Pons (tissue), 1 donor: ENCODE data around the gene PKP1.

ENCODE experiments used
- DNase-seq: peaks from one replicate; pipeline ENCODE4 v3.0.0-alpha.2; 2016; ENCODE audit warnings: low spot score

Gene PKP1

DNA sequence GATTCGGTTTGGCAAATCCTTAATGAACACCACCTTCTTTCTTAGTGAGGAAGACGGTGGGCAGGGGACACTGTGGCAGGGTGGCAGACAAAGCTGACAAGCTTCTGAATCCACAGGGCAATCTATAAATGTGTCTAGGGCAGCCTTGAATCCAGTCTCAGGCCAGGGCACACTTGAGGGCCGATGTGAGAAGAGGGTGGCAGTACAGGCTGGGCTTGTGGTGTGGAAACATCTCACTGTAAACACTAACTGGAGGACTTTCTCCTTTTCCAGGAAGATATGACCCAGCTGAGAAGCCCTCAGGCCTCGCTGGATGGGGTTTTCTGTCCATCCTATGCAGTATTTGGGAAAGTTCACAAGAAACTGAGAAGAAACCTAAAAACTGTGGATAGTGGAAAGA, 46.5 kb downstream of the PKP1 start:
- no peak for DNase-seq

DNA sequence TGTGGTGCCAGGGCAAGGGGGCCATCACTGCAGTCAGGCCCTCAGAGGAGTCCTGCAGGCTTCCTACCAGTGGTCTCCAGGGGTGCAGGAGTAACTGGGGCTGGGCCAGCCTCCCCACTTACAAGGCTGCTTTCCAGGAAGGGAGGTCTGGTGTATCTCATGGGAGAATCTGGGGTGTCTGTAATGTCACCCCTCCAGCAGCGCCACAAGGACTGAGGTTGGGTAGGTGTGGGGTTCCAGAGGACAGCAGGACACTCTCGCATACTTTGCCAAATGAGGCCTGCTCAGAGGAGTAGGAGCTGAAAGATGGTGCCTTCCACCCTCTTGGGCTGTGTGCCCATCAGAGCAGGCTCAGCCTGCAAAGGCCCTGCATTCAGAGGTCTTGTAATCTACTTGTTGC, 47.2 kb downstream of the PKP1 start:
- no peak for DNase-seq

DNA sequence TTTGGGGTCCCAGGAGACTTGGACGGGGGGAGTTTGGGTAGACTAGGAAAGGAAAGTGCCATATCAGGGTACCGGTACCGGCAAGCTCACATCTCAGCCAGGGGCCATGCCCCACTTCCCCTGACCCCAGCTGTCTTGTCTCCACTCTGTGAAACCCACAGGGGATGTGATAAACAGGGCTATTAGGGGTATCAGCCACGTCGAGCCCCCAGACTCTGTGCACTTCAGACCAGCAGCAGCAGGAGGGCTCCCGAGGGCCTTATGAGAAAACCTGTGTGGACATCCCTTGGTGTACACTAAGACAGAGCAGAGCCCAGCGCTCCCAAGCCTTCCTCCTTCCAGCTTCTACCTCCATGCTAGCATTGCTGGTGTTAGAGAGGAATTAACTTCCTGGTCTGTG, 47.9 kb downstream of the PKP1 start:
- no peak for DNase-seq

DNA sequence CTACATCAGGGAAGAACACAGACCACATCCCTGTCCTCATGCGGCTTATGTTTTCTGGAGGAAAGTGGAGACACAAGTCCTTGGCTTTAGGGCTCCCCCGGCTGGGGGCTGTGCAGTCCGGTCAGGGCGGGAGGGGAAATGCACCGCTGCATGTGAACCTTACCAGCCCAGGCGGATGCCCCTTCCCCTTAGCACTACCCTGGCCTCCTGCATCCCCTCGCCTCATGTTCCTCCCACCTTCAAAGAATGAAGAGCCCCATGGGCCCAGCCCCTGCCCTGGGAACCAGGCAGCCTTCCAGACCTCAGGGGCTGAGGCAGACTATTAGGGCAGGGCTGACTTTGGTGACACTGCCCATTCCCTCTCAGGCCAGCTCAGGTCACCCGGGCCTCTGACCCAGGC, 48.7 kb downstream of the PKP1 start:
- DNase-seq = no peak

DNA sequence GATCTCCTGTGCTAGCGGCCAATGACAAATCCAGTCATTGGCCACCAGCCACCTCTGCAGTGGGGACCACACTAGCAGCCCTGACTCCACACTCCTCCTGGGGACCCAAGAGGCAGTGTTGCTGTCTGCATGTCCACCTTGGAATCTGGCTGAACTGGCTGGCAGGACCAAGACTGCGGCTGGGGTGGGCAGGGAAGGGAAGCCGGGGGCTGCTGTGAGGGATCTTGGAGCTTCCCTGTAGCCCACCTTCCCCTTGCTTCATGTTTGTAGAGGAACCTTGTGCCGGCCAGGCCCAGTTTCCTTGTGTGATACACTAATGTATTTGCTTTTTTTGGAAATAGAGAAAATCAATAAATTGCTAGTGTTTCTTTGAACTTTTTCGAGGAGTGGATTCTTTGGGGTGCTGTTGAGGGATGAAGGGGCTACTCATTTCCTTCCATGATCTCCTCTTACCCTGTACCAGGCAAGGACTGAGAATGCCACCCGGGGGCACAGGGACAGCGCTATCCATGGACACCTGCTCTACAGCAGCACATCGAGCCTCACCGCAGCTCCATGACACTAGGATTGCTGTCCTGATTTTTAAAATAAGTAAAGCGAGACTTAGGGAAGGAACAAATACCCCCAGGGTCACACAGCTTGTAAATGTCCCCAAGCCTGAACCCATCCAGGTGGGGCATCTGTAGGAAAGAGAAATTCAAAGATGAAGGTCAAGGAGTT, 49.5 kb downstream of the PKP1 start:
- DNase-seq = no peak

DNA sequence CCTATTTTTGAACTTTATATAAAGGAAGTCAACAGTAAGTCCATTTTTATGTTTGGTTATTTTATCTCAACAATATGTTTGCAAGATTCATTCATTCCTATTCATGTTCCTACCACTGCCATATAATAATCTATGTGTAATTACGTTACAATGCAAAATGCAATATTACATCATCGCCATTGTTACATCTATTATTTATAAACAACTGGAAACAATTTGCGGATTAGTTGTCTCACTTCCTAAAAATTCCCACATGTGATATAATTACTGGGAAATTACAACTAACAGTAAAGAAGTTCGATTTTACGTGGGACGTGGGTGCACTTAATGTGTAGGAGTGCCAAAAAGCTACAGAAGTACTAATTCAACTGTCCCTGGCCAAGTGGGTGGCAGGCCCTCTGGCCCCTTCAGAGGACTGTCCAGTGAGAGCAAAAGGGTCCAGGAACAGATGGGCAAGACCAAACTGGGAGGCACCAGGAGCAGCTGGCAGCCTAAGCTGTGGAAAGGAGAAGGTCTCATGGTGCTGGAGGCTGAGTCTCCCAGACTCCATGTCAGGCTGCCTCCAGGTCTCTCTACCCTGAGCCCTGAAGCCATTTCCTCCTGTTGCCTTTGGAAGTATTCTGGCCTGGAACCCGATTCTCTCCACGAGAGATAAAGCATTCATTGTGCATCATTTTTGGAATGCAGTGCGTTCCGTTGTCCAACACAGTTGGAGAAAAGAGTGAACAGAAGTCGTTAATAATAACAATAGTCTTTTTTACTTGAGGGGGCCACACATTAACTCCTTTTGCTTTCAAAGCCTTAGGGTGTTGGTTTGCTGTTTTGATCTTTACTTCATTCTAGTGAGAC, 51.2 kb downstream of the PKP1 start:
- peak; percentile 28 for DNase-seq

DNA sequence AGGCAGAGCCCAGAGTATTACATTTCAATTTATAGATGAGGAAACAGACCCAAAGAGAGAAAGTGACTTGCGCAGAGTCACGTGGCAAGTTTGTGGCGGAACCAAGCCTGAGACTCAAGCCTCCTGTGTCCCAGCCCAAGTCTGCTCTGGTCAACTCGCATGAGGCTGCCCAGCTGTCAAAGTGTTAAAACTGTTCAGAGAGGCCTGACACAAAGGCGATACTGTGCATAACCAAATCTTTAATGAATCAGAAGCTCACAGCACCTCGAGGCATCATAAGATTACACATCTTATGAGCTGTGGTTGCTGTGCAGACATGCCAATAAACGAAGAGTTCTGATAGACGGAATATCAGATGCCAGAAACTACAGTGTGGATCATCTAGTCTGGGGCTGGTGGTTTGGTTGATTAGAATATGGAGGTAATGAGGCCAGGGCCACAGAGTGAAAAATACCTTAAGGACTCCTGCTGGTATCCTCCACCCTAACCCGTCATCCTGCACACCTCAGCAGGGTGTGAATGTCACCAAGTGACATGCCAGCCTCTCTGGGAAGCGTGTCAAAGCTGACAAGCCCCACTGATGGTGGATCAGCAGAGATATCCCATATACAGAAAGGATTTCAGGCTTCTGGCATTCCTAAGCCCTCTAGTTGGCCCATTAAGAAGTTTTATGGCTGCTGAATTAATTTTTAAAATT, 52.0 kb downstream of the PKP1 start:
- no peak for DNase-seq

DNA sequence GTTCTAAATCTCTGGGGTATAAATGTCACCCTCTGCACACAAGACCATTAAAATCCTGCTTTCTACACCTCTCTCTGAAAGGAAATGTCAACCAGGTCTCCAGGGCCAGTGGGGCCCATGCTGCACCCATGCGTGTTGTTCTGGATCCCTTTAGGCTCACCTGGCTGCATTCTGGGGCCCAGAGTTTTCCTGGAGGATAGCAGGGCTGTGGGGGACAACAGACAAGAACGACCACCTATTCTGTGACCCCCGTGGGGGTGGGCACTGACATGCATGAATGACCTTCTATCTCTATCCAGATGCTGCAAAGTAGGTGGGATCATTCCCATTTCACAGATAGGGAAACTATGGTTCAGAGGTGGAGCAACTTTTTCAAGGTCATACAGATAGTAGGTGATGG, 52.6 kb downstream of the PKP1 start:
- no peak for DNase-seq

DNA sequence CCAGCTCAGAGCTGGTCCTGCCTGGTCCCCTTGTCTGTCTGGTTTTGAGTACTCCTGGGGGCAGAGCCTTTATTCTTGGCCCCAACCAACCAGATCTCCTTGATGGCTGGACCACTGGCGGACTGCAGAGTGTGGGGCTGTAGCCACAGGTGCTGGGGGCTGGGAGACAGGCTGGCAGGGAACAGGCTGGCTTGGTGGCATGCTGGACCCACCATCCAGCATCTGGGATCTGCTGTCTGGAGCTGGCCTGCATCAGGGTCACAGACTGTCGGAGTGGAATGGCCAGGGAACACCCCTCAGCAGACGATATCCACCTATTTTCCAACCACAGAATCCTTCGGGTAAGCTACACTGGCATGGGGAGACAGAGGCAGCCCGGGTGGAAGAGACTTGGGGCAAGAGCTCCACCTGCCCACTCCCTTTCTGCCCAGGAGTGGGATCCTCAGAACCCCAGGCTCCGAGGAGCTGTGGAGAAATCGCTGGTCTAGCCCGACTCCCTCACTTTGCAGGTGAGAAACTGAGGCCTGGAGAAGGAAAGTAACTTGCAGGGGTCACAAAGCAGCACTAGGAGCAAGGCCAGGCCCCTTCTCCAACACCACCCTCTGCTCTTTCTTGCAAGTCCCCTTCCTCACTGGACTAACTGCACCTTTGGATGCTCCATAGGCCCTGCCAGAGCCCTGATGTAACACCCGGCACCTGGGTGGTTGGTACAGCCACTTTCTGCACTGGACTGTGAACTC, 53.6 kb downstream of the PKP1 start:
- no peak for DNase-seq

DNA sequence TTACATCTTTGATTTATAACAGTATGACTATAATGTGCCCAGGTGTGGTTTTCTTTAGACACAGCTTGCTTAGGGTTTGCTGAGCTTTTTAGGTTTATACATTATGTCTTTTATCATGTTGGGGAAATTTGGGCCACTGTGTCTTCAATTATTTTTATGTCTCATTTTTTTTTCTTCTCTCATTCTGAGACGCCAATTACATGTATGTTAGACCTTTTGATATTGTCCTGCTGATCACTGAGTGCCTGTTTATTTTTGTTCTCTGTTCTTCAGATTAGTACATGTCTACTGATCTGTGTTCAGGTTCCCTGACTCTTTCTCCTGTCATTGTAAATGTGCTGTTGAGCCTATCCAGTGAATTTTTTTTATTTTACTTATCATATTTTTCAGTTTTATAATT, 58.1 kb downstream of the PKP1 start:
- DNase-seq = no peak

DNA sequence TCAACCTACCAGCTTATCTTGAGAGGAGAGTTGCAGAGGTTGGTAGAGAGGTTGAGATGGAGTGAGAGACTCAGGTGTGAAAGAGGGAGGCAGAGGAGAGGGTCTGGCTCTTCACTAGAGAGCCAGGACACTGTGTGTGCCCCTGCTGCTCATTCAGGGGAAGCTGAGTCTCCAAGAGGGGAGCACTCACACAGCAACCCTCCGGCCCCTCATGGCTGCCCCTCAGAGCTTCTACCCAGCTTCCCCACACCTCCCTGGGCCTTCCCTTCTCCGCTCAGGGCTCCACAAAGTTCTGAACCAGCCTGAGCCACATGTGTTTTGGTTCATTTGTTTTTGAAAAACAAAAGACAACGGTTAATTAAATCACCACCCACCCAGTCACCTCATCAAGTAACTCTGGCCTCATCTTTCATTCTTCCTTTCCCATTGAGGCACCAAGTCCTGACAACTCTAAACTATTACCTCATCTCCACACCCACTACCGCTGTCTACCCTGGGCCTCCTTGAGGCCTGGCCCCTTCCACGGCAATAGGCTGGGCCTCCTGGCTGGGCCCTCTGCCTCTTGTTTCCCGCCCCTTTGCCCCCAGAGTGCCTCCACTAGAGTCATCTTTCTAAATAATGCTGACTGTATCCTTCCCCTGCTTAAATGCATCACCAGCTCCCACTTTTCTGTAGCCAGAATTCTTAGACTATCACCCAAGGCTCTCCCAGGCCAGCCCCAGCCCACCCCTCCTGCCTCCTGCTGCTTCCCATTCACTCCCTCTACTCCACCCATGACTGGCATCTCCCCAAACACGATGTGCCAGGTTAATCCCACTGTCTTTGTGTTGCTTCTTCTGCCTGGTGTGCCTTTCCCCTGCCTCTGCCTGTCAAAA, 61.1 kb downstream of the PKP1 start:
- no peak for DNase-seq

DNA sequence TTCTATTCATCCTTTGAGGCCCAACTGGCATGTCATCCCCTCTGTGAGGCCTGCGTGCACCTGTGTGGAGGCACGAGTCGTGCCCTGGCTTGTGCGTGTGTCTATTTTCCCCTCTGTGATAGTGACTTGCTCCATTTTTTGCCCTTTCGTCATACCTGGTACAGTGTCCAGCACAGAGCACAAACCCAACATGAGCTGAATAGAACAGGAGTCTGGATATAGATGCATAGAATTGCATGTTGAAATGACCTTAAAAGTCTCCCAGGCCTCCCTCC, 61.7 kb downstream of the PKP1 start:
- no peak for DNase-seq

DNA sequence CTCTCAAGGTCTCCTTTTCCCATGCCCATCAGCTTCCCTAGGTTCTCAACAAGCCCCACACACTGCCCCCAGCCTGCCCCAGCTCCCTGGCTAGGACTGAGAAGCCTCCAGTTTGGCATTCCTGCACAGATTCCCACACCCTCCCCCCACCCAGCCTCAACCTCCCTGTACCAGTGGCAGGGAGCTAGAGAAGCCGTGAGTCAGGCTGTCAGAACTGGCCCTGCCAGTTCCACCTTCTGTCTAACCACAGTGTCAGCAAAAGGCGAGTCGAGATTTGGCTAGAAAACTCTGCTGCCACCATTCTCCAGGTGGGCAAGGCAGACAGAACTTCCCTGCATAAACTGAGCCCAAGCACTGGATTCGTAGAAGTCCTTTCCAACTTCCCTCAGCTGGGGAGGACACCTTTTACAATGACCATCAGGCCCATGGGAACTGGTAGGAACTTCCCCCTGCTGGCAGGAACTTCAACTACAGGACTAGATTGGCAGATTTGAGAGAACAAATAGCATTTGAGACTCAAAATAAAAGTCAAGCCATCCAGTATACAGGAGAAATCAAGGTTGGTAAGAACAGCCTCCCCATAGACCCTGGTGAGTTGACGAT, 63.1 kb downstream of the PKP1 start:
- peak; percentile 39 for DNase-seq

DNA sequence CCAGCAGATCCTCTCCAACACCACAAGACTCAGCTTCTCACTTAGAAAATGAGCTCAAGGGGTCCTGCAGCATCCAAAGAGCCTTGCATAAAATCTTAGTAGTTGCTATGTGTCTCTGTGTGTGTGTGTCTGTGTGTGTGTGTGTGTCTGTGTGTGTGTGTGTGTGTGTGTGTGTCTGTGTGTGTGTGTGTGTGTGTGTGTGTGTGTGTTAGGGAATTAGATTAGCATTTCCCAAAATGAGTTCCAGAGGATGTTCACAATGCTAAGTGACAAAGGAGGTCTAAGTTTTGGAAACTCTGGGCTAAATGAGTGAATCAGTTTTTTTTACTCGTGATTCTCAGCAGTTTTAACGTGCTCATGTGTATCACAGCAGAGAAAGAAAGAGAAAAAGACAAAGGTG, 63.7 kb downstream of the PKP1 start:
- no peak for DNase-seq

DNA sequence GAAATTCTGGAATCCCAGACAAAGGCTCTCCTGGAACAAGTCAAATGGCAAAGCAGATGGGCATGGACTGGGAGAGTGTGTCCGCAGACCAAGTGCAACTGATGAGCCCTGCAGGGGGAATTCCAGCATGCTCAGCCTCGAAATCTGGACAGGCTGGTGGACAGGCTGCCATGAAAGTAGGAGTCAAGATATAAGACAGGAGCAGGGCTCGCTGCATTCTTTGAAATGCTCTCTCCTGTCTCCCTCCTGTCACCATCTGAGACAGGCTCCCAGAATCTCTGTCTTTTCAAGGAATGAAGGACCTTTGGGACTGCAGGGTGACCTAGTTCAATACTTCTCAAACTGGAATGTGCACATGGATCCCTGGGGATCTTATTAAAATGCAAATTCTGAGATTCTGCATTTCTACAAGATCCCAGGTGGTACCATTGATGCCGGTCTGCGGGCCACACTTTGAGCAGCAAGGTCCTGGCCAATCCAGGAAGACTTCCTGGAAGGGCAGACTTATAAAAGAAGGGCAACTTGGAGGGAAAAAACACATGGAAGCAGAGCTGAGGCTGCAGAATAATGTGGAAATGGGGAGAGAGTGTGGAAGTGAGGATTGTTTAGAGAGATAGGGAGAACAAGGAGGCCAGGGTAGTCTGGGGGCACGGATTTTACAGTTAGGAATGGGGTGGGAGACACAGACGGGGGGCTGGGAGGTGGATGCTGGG, 64.3 kb downstream of the PKP1 start:
- no peak for DNase-seq

DNA sequence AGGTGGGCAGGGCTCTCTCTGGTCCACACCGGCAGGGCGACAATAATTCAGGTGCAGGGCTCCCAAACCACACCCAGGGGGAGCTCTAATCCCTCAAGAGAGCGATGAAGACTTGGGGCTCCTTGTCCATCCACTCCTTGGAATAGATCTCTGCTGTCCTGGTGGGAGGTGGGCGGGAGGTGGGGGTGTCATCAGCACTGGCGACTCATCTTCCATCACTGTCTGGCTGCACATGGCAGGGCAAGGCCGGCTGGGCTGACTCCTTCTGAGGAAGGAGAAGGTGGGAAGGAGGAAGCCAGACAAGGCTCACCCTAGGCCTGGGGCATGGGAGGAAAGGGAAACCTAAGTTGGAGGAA, 64.9 kb downstream of the PKP1 start:
- no peak for DNase-seq

DNA sequence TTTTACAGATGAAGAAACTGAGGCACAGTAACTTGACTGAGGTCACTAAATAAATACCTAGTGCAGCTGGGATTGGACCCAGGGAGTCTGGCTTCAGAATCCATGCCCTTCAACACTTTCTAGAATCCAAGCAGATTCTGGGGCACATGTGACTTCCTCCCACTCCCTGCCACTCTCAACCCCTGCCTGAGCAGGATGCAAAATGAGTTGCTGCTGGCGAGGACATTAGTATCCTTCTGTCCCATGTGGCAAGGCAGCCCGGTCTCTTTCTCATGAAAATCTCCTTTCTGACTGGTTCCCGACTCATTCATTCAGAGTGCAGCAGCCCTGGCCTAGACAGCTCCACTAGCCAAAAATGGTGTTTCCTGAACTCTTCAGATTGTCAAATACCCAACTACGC, 65.8 kb downstream of the PKP1 start:
- peak; percentile 12 for DNase-seq

DNA sequence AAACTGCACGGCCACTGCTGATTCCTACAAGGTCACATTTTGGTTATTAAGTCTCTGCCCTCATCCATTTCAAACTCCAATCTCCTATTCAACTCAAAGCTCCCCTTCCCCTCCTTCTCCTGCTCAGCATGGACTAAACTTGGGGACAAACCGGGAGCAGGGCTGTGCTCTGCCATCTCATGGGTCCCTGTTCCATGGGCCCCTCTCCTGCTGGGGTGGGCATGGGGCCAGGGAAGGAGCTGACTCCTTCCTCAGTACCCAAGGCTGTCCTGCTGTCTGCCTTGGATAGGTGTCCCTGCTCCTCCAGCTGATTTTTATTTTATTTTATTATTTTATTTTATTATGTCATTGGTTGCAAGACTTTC, 67.0 kb downstream of the PKP1 start:
- no peak for DNase-seq

DNA sequence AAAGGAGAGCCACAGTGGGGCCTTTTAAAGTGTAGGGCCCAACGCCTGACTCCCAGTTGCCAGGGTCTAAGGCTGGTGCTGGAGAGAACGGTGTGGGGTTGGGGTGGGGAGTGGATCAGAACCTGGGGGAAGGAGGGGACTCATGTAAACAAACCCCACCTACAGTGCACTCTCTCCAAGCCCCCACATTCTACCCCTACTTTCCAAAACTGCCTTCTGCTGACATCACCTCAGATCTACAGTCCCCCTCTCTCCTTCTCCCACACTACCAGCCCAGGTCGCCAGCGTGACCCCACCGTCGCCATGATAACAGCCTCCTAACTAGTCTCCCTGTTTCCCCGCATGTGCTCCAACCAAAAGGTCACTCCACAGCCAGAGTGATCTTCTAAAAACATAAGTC, 67.6 kb downstream of the PKP1 start:
- no peak for DNase-seq

DNA sequence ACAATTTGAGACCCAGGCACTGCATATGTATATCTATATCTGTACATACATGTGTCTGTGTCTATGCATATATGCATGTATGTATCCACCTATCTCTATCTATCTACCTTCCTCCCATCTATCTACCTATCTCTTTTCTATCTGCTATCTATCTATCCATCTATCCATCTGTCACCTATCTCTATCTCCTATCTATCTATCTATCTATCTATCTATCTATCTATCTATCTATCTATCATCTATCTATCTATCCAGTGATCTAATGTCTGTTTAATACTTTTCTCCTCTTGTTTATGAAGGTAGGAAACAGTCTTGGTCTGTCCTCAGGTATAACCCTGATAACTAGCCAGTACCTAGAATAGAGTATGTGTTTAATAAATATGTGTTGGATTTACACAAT, 68.3 kb downstream of the PKP1 start:
- no peak for DNase-seq
